NCI-H1694 treated with DMSO at 0.1 percent for 48 hours (cell line): ENCODE results near the gene ELOB.

Experiments
- DNase-seq: peaks from one replicate; lab custom pipeline; 2025; lab: John Stamatoyannopoulos, UW

The ELOB gene

GRCh38 chr16:2777231-2777902 lies at the start of gene ELOB:
TSS of gene ELOB (minus strand) at chr16:2777280. CDS start at chr16:2777239, 41 bp downstream.
- DNase-seq: peak; percentile 18

GRCh38 chr16:2825906-2826305 lies 48.8 kb upstream of the ELOB start:
- DNase-seq: no peak

GRCh38 chr16:2825049-2825742 lies 48.1 kb upstream of the ELOB start:
- DNase-seq: no peak

- DNase-seq: no peak
Observed at GRCh38 chr16:2824626-2825025, 47.5 kb upstream of the ELOB start.

GRCh38 chr16:2822496-2822895 lies 45.4 kb upstream of the ELOB start:
- DNase-seq: no peak

GRCh38 chr16:2822158-2822495 lies 45.0 kb upstream of the ELOB start:
- DNase-seq: no peak

GRCh38 chr16:2821487-2822157 lies 44.5 kb upstream of the ELOB start:
- peak; percentile 62 for DNase-seq

GRCh38 chr16:2820836-2821486 lies 43.9 kb upstream of the ELOB start:
- no peak for DNase-seq

- no peak for DNase-seq
Observed at GRCh38 chr16:2819939-2820835, 43.1 kb upstream of the ELOB start.

- no peak for DNase-seq
Observed at GRCh38 chr16:2819179-2819938, 42.3 kb upstream of the ELOB start.

GRCh38 chr16:2818272-2818876 lies 41.3 kb upstream of the ELOB start:
- DNase-seq: no peak

GRCh38 chr16:2817340-2818271 lies 40.5 kb upstream of the ELOB start:
- no peak for DNase-seq

- no peak for DNase-seq
Observed at GRCh38 chr16:2816751-2817339, 39.8 kb upstream of the ELOB start, which contains the start of gene PRSS21. TSS of gene PRSS21 (plus strand) at chr16:2817237. CDS start at chr16:2817269, 32 bp downstream.

GRCh38 chr16:2815299-2815771 lies 38.3 kb upstream of the ELOB start:
- DNase-seq: no peak

GRCh38 chr16:2814551-2815298 lies 37.6 kb upstream of the ELOB start:
- no peak for DNase-seq

- no peak for DNase-seq
Observed at GRCh38 chr16:2813771-2814221, 36.7 kb upstream of the ELOB start.

- no peak for DNase-seq
Observed at GRCh38 chr16:2811703-2812471, 34.8 kb upstream of the ELOB start.
